NOMO-1 (cell line): ENCODE results near the gene NOL3.

ENCODE experiments used
- DNase-seq, 2 experiments: peaks; one replicate each; lab custom pipeline; 2025; ENCODE audit not compliant: unreplicated experiment in 2 of 2; lab: John Stamatoyannopoulos, UW

NOL3 gene

GRCh38 chr16:67188323-67188722 lies 18.0 kb downstream of the NOL3 start:
- DNase-seq, result no peak

- DNase-seq, result no peak
These were observed 18.5 kb downstream of the NOL3 start for GRCh38 chr16:67188798-67189197.

- DNase-seq, result no peak
These were observed 19.7 kb downstream of the NOL3 start, which contains the start of gene EXOC3L1 for GRCh38 chr16:67190041-67190440. EXOC3L1 (minus strand) TSS chr16:67190136; CDS start chr16:67189676, 460 bp downstream.

GRCh38 chr16:67190448-67191399 lies 20.4 kb downstream of the NOL3 start:
- DNase-seq, result no peak

GRCh38 chr16:67191411-67191994 lies 21.2 kb downstream of the NOL3 start:
- DNase-seq, result no peak

GRCh38 chr16:67191995-67192681 lies 21.8 kb downstream of the NOL3 start, which contains the start of gene E2F4:
E2F4 (plus strand) TSS chr16:67192155; CDS start chr16:67192228, 73 bp downstream.
- peak; percentile 91 to 95 for DNase-seq

GRCh38 chr16:67192781-67193361 lies 22.5 kb downstream of the NOL3 start:
- no peak for DNase-seq

- DNase-seq, result no peak
These were observed 23.2 kb downstream of the NOL3 start for GRCh38 chr16:67193536-67193935.

- DNase-seq, result no peak
These were observed 23.9 kb downstream of the NOL3 start for GRCh38 chr16:67194260-67194659.

GRCh38 chr16:67195676-67196075 lies 25.3 kb downstream of the NOL3 start:
- no peak for DNase-seq

GRCh38 chr16:67196881-67197280 lies 26.5 kb downstream of the NOL3 start:
- no peak for DNase-seq

- DNase-seq, result no peak
These were observed 27.4 kb downstream of the NOL3 start for GRCh38 chr16:67197704-67198103.

GRCh38 chr16:67198238-67198734 lies 27.9 kb downstream of the NOL3 start:
- DNase-seq, result no peak

GRCh38 chr16:67199011-67199807 lies 28.9 kb downstream of the NOL3 start, which contains the start of gene ELMO3:
ELMO3 (plus strand) TSS chr16:67199131; CDS start chr16:67199327, 196 bp downstream.
- no peak for DNase-seq

- no peak for DNase-seq
These were observed 29.5 kb downstream of the NOL3 start for GRCh38 chr16:67199808-67200198.

- DNase-seq, result no peak
These were observed 30.2 kb downstream of the NOL3 start for GRCh38 chr16:67200491-67200890.

GRCh38 chr16:67201411-67202345 lies 31.3 kb downstream of the NOL3 start:
- DNase-seq, result no peak

- DNase-seq, result no peak
These were observed 32.1 kb downstream of the NOL3 start for GRCh38 chr16:67202426-67202825.
